Ureter (tissue), 1 donor: ENCODE data around the gene CELF1. TPM values are rescaled to one million over a fixed set of nuclear protein-coding genes. Genes with fewer than 3 reads are reported as not detected.
"Not testable (repeated sequence)": the region's sequence is repeated elsewhere in the genome, so short reads cannot be mapped to it uniquely, and the experiment has no call there.

Experiments
- DNase-seq: peaks from one replicate; pipeline ENCODE4 v3.0.0-alpha.2; 2020; ENCODE audit warnings: low spot score
- total RNA-seq: library from RNA; stranded (reverse); gene quantifications from one replicate; pipeline ENCODE4 v1.2.4, GENCODE V29; 2023
- donor health status: DM: yes; HTN: yes; CAD: no.

CELF1 gene
- total RNA-seq, 1 donor from 2014 or later, result 149 TPM

GRCh38 chr11:47573321-47573720, 20.4 kb upstream of the CELF1 start:
- DNase-seq, result no peak

- DNase-seq, result no peak
These were observed 19.9 kb upstream of the CELF1 start for GRCh38 chr11:47572715-47573255.

GRCh38 chr11:47571895-47572294, 19.0 kb upstream of the CELF1 start:
- DNase-seq, result no peak

GRCh38 chr11:47571357-47571729, 18.4 kb upstream of the CELF1 start:
- no peak for DNase-seq

- DNase-seq, result no peak
These were observed 17.9 kb upstream of the CELF1 start for GRCh38 chr11:47570651-47571356.

GRCh38 chr11:47569646-47570045, 16.7 kb upstream of the CELF1 start:
- DNase-seq, result no peak

- DNase-seq, result no peak
These were observed 13.3 kb upstream of the CELF1 start for GRCh38 chr11:47566149-47566698.

GRCh38 chr11:47565340-47566148, 12.6 kb upstream of the CELF1 start, which contains the start of gene PTPMT1:
TSS of gene PTPMT1 (plus strand) at chr11:47565599. CDS start at chr11:47565623, 24 bp downstream.
- DNase-seq, result peak; percentile 75

- DNase-seq, result no peak
These were observed 12.0 kb upstream of the CELF1 start for GRCh38 chr11:47564933-47565339.

- not testable (repeated sequence) for DNase-seq
These were observed 11.4 kb upstream of the CELF1 start for GRCh38 chr11:47564366-47564765.

GRCh38 chr11:47562393-47562792, 9.5 kb upstream of the CELF1 start:
- not testable (repeated sequence) for DNase-seq

- no peak for DNase-seq
These were observed 7.5 kb upstream of the CELF1 start for GRCh38 chr11:47560426-47560825.

- DNase-seq, result no peak
These were observed 5.8 kb upstream of the CELF1 start for GRCh38 chr11:47558695-47559094.

- DNase-seq, result not testable (repeated sequence)
These were observed 4.1 kb upstream of the CELF1 start for GRCh38 chr11:47557004-47557403.

GRCh38 chr11:47553406-47553743, 443 bp upstream of the CELF1 start:
- DNase-seq, result no peak

- no peak for DNase-seq
These were observed 821 bp downstream of the CELF1 start for GRCh38 chr11:47552056-47552565.

- no peak for DNase-seq
These were observed 1.8 kb downstream of the CELF1 start for GRCh38 chr11:47551086-47551485.

- no peak for DNase-seq
These were observed 2.5 kb downstream of the CELF1 start for GRCh38 chr11:47550288-47551047.

- DNase-seq, result not testable (repeated sequence)
These were observed 6.7 kb downstream of the CELF1 start for GRCh38 chr11:47546274-47546673.

- DNase-seq, result no peak
These were observed 7.6 kb downstream of the CELF1 start for GRCh38 chr11:47545298-47545697.

GRCh38 chr11:47541070-47541469, 11.9 kb downstream of the CELF1 start:
- no peak for DNase-seq

GRCh38 chr11:47539681-47540039, 13.3 kb downstream of the CELF1 start:
- no peak for DNase-seq
